IgD-negative memory B cell (primary cell): ENCODE data around the gene URGCP. TPM values are rescaled to one million over a fixed set of nuclear protein-coding genes. Genes with fewer than 3 reads are reported as not detected.

Experiments used
- H3K27ac Mint-ChIP-seq, 3 donors: one replicate each; pipeline ENCODE4 v1.8.0; 2020 to 2022; ENCODE audit warnings: mild to moderate bottlenecking in 3 of 3, mixed read lengths in 3 of 3, moderate library complexity in 1 of 3
- H3K27me3 Mint-ChIP-seq: one replicate; pipeline ENCODE4 v1.8.0; 2021; ENCODE audit warnings: mixed read lengths
- H3K36me3 Mint-ChIP-seq: one replicate; pipeline ENCODE4 v1.8.0; 2020; ENCODE audit warnings: mild to moderate bottlenecking, mixed read lengths
- H3K4me1 Mint-ChIP-seq, 3 donors: one replicate each; pipeline ENCODE4 v1.8.0; 2020 to 2022; ENCODE audit warnings: mixed read lengths in 3 of 3, mild to moderate bottlenecking in 1 of 3
- H3K4me3 Mint-ChIP-seq, 4 donors: one replicate each; pipeline ENCODE4 v1.8.0; 2020 to 2022; ENCODE audit warnings: mild to moderate bottlenecking in 4 of 4, mixed read lengths in 4 of 4, moderate library complexity in 3 of 4
- H3K9me3 Mint-ChIP-seq, 3 donors: one replicate each; pipeline ENCODE4 v1.8.0; 2020 to 2021; ENCODE audit warnings: mixed read lengths in 3 of 3, mild to moderate bottlenecking in 1 of 3
- polyA plus RNA-seq: library from polyadenylated mRNA; unstranded; fragments of 300-500 nt; fragmentation: Illumina TruSeq; gene quantifications from one replicate; pipeline ENCODE4 v1.2.3, GENCODE V29; 2021

URGCP gene
- polyA plus RNA-seq: 24.4 TPM

DNA sequence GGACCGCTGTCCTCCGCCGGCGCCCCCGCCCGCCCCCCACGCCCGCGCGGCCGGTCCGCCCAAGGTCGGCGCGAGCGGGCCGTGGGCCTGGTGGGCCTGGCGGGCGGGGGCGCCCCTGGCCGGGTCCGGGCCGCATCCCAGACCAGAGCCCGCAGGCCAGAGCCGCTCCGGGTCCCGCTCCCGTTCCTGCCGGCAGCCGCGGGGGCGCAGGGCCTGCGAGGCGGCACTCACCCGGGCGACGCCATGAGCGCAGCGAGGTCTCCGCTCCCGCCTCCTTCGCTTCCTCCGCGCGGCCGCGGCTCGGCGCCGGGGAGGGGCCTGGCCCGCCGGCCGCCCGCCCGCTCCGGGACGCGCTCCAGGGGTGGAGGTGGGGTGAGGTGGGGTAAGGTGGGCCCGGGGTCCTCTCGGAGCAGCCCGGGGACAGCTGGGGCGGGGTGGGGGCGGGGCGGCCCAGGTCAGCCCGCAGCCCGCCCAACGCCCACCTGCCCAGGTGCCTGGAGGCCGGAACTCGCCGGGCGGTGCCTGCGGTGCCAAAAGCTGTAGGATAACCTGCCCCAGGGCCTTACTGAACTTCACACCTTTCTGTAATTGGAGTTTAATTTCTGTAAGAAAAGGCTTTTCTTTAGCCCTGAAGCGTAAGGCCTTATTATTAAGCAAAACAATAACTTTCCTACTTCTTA, at the start of gene URGCP:
URGCP (minus strand) TSS at position 266 of the 680 bp plus-strand sequence; CDS start at position 245, 21 bp downstream.
- H3K9me3 Mint-ChIP-seq: no peaks in the 10 kb centered on the region
- peak within 1 kb of the TSS; percentile 57 to 96 (median 79) for H3K27ac Mint-ChIP-seq

DNA sequence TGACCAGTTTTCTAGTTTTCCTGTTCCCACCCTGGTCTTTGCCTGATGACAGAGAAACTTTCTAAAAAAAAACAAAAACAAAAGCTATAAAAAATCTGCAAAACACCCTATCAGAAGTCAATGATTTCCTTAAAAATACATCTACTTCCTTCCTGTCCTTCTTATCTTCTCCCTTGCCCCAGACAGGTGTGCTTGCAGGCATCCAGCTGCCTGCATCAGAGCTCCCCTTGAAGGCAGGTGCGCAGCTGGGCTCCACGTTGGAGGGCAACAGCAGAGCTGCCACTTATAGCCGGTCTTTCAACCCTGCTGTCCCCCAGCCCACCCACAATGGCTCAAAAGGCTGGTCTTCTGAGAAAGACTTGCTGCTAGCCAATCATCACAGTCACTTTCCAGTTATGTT, 49.6 kb upstream of the URGCP start:
- no peaks in the 10 kb centered on the region for H3K9me3 Mint-ChIP-seq
- H3K4me3 Mint-ChIP-seq: no peak overlapping the region
- peak overlapping the region in 1 of 3 donors; percentile 14 for H3K27ac Mint-ChIP-seq

More for the DNA sequence above, at the start of gene URGCP:
- Mint-ChIP-seq H3K4me3 (peak within 1 kb of the TSS; percentile 94 to 98 (median 96)), H3K4me1 (peaks cover 14 to 42% (median 28%) of the 10 kb centered on the region in 3 donors), H3K27me3 (no peaks in the 10 kb centered on the region), H3K36me3 (no peaks in the 10 kb centered on the region)

DNA sequence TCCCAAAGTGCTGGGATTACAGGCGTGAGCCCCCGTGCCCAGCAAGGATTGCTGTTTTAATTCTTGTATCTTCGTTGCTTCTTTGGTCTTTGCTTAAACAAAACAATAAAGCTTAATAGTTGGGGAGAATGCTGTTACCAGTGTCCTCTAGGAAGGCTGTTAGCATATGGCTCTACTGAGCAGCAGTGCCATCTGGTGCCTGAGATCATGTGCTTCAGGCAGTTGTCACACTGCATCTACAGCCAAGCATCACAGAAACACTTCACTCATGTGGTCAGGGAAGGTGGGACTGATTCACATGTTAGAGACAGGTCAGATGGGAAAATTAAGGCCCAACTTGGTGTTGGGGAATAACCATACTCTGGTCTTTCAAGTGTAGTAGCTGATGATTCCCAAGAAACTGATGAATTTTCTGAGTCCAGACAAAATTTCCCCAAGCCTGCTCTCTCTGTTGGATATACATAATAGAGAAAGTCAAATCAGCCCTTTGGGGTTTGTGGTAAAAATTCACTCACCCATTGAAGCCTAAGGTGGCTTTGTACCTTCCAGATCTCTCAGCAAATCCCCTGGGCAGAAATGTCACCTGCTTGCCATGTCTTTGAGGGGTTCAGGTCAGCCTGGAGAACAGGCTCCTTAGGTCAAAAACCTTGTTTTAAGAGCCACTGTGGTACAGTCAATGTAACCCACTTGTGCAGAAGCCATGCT, 48.3 kb upstream of the URGCP start:
- H3K4me3 Mint-ChIP-seq: no peak overlapping the region
- H3K9me3 Mint-ChIP-seq: no peaks in the 10 kb centered on the region
- no peak overlapping the region for H3K27ac Mint-ChIP-seq
- H3K4me1 Mint-ChIP-seq: peaks cover 0 to 5% (median 0%) of the 10 kb centered on the region in 3 donors
- H3K27me3 Mint-ChIP-seq: no peaks in the 10 kb centered on the region
- peaks cover 14% of the 10 kb centered on the region for H3K36me3 Mint-ChIP-seq

More for the DNA sequence above, 49.6 kb upstream of the URGCP start:
- H3K27me3 Mint-ChIP-seq: no peaks in the 10 kb centered on the region
- peaks cover 0 to 5% (median 0%) of the 10 kb centered on the region in 3 donors for H3K4me1 Mint-ChIP-seq
- H3K36me3 Mint-ChIP-seq: peaks cover 14% of the 10 kb centered on the region

GRCh38 chr7:43953071-43953470, 46.7 kb upstream of the URGCP start:
- H3K27ac Mint-ChIP-seq: no peak overlapping the region

GRCh38 chr7:43952028-43952427, 45.6 kb upstream of the URGCP start:
- Mint-ChIP-seq H3K27ac (no peak overlapping the region), H3K4me3 (no peak overlapping the region), H3K4me1 (peaks cover 0 to 5% (median 0%) of the 10 kb centered on the region in 3 donors), H3K27me3 (no peaks in the 10 kb centered on the region), H3K9me3 (no peaks in the 10 kb centered on the region), H3K36me3 (peaks cover 13% of the 10 kb centered on the region)

More at GRCh38 chr7:43953071-43953470, 46.7 kb upstream of the URGCP start:
- Mint-ChIP-seq H3K4me1 (peaks cover 0 to 5% (median 0%) of the 10 kb centered on the region in 3 donors), H3K9me3 (no peaks in the 10 kb centered on the region), H3K27me3 (no peaks in the 10 kb centered on the region), H3K36me3 (peaks cover 14% of the 10 kb centered on the region), H3K4me3 (no peak overlapping the region)

GRCh38 chr7:43944286-43944685, 37.9 kb upstream of the URGCP start:
- Mint-ChIP-seq H3K36me3 (peaks cover 6% of the 10 kb centered on the region), H3K27me3 (no peaks in the 10 kb centered on the region), H3K9me3 (no peaks in the 10 kb centered on the region), H3K27ac (no peak overlapping the region), H3K4me3 (no peak overlapping the region), H3K4me1 (no peaks in the 10 kb centered on the region)

- Mint-ChIP-seq H3K4me3 (no peak overlapping the region), H3K27ac (no peak overlapping the region), H3K9me3 (no peaks in the 10 kb centered on the region), H3K4me1 (no peaks in the 10 kb centered on the region), H3K36me3 (peaks cover 6% of the 10 kb centered on the region), H3K27me3 (no peaks in the 10 kb centered on the region)
Measured at GRCh38 chr7:43943417-43944187, 37.2 kb upstream of the URGCP start.

- Mint-ChIP-seq H3K9me3 (no peaks in the 10 kb centered on the region), H3K4me1 (no peaks in the 10 kb centered on the region), H3K36me3 (peaks cover 6% of the 10 kb centered on the region), H3K27ac (no peak overlapping the region), H3K27me3 (no peaks in the 10 kb centered on the region), H3K4me3 (no peak overlapping the region)
Measured at GRCh38 chr7:43942997-43943396, 36.6 kb upstream of the URGCP start.

DNA sequence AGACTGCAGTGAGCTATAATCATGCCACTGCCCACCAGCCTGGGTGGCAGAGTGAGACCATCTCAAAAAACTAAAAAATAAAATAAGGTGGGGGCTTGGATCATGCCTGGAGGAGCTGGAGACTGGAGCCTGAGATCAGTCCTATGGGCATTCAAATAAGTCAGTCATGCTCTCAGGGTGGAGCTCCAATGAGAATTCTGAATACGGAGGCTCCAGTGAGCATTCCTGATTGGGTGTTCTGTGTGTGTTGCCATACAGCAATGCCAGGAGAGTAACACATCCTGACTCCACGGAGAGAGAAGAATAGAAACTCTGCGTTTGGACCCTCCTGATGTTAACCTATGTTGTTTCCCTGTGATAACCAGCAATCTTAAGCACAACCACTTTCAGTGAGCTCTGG, 35.9 kb upstream of the URGCP start:
- H3K9me3 Mint-ChIP-seq: no peaks in the 10 kb centered on the region
- H3K27me3 Mint-ChIP-seq: no peaks in the 10 kb centered on the region
- no peak overlapping the region for H3K4me3 Mint-ChIP-seq
- H3K27ac Mint-ChIP-seq: no peak overlapping the region
- peaks cover 1% of the 10 kb centered on the region for H3K36me3 Mint-ChIP-seq
- H3K4me1 Mint-ChIP-seq: no peaks in the 10 kb centered on the region

DNA sequence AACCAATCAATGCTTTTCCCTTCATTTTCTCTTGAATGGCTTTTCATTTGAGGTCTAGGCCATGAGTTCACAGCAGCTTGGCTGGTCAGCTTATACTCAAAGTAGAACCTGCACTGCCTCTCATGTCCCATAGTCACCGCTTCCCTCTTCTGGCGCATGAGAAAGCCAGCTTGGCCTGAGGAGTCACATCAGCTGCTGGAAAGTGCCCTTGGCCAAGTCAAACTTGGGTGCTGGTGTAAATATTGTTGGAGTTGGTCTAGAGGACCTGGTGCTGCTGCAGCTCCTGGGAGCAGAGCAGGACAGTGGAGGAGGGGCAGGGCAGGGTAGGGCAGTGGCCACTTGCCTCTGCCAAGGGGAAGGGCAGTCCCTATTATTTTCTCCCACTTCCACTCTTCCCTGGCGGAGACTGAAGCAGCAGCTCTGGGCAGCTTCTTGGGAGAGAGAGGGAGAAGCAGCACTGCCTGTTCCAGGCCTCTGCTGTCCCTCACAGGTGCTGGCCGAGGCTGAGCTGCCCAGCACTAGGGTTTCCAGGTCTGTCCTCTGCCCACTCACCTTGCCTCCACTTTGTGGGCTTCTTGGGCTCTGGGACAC, 32.6 kb upstream of the URGCP start:
- Mint-ChIP-seq H3K9me3 (no peaks in the 10 kb centered on the region), H3K4me1 (no peaks in the 10 kb centered on the region), H3K27me3 (no peaks in the 10 kb centered on the region), H3K27ac (peak overlapping the region in 1 of 3 donors; percentile 17), H3K36me3 (no peaks in the 10 kb centered on the region), H3K4me3 (no peak overlapping the region)

DNA sequence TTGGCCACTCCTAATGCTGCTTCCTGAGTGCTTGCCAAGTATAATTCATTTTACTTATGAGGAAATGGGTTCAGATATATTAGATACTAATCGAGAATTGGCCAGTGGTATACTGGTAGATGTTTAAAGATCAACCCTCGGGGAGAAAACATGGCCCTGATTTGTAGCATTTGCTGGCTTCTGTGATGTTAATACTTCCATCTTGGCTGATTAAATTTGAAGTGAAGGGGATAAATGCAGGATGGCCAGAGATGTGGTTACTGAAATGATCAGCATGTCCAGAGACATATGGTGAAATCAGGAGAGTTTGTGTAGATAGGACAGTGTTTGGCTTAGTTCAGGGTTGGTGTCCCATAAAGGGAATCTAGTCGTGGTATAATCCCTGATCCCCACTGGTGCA, 31.0 kb upstream of the URGCP start:
- H3K9me3 Mint-ChIP-seq: no peaks in the 10 kb centered on the region
- peak overlapping the region in 1 of 3 donors; percentile 50 for H3K27ac Mint-ChIP-seq
- no peak overlapping the region for H3K4me3 Mint-ChIP-seq
- no peaks in the 10 kb centered on the region for H3K27me3 Mint-ChIP-seq
- no peaks in the 10 kb centered on the region for H3K4me1 Mint-ChIP-seq
- no peaks in the 10 kb centered on the region for H3K36me3 Mint-ChIP-seq

- Mint-ChIP-seq H3K27ac (no peak overlapping the region), H3K9me3 (no peaks in the 10 kb centered on the region), H3K36me3 (no peaks in the 10 kb centered on the region), H3K27me3 (no peaks in the 10 kb centered on the region), H3K4me3 (no peak overlapping the region), H3K4me1 (peaks cover 0 to 2% (median 0%) of the 10 kb centered on the region in 3 donors)
Measured at GRCh38 chr7:43933902-43934560, 27.6 kb upstream of the URGCP start.

DNA sequence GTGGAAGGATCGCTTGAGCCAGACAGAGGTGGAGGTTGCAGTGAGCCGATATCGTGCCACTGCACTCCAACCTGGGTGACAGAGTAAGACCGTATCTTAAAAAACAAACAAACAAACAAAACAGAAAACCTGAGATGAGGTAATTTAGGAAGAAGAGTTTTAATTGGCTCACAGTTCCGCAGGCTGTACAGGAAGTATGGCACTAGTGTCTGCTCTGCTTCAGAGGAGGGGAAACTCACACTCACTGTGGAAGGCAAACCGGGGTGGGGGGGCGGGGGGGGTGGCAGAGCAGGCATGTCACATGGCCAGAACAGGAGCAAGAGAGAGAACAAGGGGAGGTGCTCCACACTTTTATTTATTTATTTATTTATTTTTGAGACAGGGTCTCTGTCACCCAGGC, 24.9 kb upstream of the URGCP start:
- H3K9me3 Mint-ChIP-seq: no peaks in the 10 kb centered on the region
- H3K27me3 Mint-ChIP-seq: no peaks in the 10 kb centered on the region
- H3K36me3 Mint-ChIP-seq: no peaks in the 10 kb centered on the region
- H3K4me3 Mint-ChIP-seq: peak overlapping the region in 1 of 4 donors; percentile 17
- peaks cover 5 to 11% (median 11%) of the 10 kb centered on the region in 3 donors for H3K4me1 Mint-ChIP-seq
- H3K27ac Mint-ChIP-seq: no peak overlapping the region
